ENCODE measurements around the gene ATP11B. TPM values are rescaled to one million over a fixed set of nuclear protein-coding genes. Genes with fewer than 3 reads are reported as not detected.

Gene ATP11B
- total and polyA plus RNA-seq, 2 experiments from 2014 or later, result 5.8 to 24.7 TPM

- peaks cover 15% of the 10 kb centered on the region for H3K4me1 ChIP-seq (ENCODE audit: insufficient read depth)
These were observed 144.2 kb downstream of the ATP11B start for GRCh38 chr3:182937293-182938051.

More at GRCh38 chr3:182937293-182938051, 144.2 kb downstream of the ATP11B start:
- Mint-ChIP-seq H3K4me1 (peaks cover 25% of the 10 kb centered on the region), H3K36me3 (ENCODE audit: low read depth) (peaks cover 8% of the 10 kb centered on the region; the same call in 2 of the 3 replicates), H3K27me3 (ENCODE audit: insufficient read depth, low read depth, poor library complexity) (peaks cover 4% of the 10 kb centered on the region), H3K9me3 (no peaks in the 10 kb centered on the region), H3K4me3 (no peak overlapping the region), H3K27ac (no peak overlapping the region)
- H2AFZ ChIP-seq, result no peak overlapping the region
- no peaks in the 10 kb centered on the region for H4K20me1 ChIP-seq (replicated peaks; ENCODE audit: insufficient read depth)
- DNase-seq (ENCODE audit: low spot score), result no peak
- H3K27me3 ChIP-seq (ENCODE audit: insufficient read depth), result no peaks in the 10 kb centered on the region
- no peak overlapping the region for H3K27ac ChIP-seq (ENCODE audit: low read depth)
- TF ChIP-seq ZNF114 (CRISPR knock-in tag; IDR thresholded peaks at IDR 0.05) (no peak), NANOG (IDR thresholded peaks at IDR 0.05; ENCODE audit: borderline replicate concordance) (no peak), ZNF331 (CRISPR knock-in tag; IDR thresholded peaks at IDR 0.05; ENCODE audit: low read depth) (no peak), EZH2phosphoT487 (IDR thresholded peaks at IDR 0.05; ENCODE audit: unreplicated experiment) (no peak), ZNF462 (CRISPR knock-in tag; IDR thresholded peaks at IDR 0.05) (no peak), JUNB (IDR thresholded peaks at IDR 0.05; ENCODE audit: unreplicated experiment) (no peak), CREB1 (CRISPR knock-in tag; IDR thresholded peaks at IDR 0.05; ENCODE audit: low read depth) (no peak), POLR2AphosphoS5 (IDR thresholded peaks at IDR 0.05; ENCODE audit: low read depth) (no peak), CTCF (conservative IDR thresholded peaks at IDR 0.05; ENCODE audit: low read depth in 2 of 2) (no peak), EZH2 (IDR thresholded peaks at IDR 0.05; ENCODE audit: low read depth, unreplicated experiment) (no peak), STAT1 (IDR thresholded peaks at IDR 0.05; ENCODE audit: unreplicated experiment) (no peak)
- TF ChIP-seq, protein P1, sequence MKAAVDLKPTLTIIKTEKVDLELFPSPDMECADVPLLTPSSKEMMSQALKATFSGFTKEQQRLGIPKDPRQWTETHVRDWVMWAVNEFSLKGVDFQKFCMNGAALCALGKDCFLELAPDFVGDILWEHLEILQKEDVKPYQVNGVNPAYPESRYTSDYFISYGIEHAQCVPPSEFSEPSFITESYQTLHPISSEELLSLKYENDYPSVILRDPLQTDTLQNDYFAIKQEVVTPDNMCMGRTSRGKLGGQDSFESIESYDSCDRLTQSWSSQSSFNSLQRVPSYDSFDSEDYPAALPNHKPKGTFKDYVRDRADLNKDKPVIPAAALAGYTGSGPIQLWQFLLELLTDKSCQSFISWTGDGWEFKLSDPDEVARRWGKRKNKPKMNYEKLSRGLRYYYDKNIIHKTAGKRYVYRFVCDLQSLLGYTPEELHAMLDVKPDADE (IDR thresholded peaks at IDR 0.05), result no peak
- TF ChIP-seq, protein P2, sequence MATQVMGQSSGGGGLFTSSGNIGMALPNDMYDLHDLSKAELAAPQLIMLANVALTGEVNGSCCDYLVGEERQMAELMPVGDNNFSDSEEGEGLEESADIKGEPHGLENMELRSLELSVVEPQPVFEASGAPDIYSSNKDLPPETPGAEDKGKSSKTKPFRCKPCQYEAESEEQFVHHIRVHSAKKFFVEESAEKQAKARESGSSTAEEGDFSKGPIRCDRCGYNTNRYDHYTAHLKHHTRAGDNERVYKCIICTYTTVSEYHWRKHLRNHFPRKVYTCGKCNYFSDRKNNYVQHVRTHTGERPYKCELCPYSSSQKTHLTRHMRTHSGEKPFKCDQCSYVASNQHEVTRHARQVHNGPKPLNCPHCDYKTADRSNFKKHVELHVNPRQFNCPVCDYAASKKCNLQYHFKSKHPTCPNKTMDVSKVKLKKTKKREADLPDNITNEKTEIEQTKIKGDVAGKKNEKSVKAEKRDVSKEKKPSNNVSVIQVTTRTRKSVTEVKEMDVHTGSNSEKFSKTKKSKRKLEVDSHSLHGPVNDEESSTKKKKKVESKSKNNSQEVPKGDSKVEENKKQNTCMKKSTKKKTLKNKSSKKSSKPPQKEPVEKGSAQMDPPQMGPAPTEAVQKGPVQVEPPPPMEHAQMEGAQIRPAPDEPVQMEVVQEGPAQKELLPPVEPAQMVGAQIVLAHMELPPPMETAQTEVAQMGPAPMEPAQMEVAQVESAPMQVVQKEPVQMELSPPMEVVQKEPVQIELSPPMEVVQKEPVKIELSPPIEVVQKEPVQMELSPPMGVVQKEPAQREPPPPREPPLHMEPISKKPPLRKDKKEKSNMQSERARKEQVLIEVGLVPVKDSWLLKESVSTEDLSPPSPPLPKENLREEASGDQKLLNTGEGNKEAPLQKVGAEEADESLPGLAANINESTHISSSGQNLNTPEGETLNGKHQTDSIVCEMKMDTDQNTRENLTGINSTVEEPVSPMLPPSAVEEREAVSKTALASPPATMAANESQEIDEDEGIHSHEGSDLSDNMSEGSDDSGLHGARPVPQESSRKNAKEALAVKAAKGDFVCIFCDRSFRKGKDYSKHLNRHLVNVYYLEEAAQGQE (IDR thresholded peaks at IDR 0.05; ENCODE audit: unreplicated experiment), result no peak
- ATAC-seq, result no peak; the same call in 1 of the 3 replicates
- no peaks in the 10 kb centered on the region for H3K9me2 ChIP-seq (ENCODE audit: insufficient read depth)
- H3K4me3 ChIP-seq, result no peak overlapping the region
- H3F3A ChIP-seq (replicated peaks; ENCODE audit: low read depth), result no peaks in the 10 kb centered on the region
- H3K4me2 ChIP-seq, result no peak overlapping the region
- H3K36me3 ChIP-seq (ENCODE audit: insufficient read depth), result 0 out of 2 replicates have a peak, but pooled peaks cover 2% of the 10 kb centered on the region
- H3K79me2 ChIP-seq (replicated peaks; ENCODE audit: insufficient read depth), result no peaks in the 10 kb centered on the region
